Left forelimb (tissue), 1 donor: ENCODE data around the gene CERS5.
"Not testable (repeated sequence)": the region's sequence is repeated elsewhere in the genome, so short reads cannot be mapped to it uniquely, and the experiment has no call there.

Experiments used
- DNase-seq: peaks from one replicate; pipeline ENCODE4 v3.0.0-alpha.2; 2018; ENCODE audit warnings: low spot score

CERS5 gene

DNA sequence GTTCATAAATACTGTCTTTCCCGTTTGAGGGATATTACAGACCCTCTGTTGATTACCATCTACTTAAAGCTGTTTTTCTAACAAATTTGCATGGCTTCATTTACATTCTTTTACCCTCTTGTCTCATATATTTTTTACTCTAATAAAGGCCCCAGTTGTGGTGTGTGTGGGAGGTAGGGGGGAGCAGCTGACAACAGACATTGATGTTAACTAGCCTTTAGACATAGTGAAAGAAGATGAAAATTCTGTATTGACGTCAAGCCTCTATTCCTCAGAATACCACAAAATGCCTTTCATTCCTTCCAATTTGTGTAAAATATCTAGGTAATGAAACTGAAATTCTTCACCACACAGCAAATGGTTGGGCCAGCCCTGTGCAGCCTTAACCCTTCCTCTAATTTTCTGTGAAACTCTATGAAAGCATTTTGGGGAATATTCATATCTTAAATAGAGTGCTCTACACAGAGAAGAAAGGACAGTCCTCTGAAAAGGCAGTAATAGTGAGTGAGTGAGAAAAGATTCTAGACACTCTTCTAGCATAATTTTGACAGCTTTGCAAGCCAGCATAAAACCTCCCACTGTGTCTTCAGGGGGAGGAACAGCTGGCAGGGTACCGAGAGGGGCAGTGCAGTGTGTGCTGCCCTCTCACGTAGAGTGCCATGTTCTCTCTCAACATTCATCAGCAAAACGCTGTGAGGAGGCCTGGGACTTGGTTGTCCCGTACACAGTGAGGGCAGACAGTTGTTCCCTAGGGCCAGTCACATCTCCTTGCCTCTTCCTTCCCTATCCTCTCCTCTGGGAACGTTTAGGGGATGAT, 20.1 kb upstream of the CERS5 start:
- no peak for DNase-seq

DNA sequence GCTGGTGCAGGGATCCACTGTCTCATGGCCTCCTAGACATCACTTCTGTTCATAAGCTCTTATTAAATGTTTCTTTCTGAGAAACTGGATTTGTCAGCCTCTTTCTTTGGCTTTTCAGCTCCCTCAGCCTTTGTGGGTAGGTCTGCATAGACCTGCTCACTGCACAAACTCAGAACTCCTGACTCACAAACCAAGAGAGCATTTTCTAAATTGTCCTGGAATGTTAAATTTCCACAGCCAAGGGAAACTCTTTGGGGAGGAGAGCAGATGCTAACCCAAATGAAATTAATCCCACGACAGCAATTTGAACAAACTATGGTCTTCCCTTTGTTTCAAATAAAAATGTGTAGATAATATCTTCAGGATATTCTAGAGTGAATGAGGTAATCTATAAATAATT, 19.5 kb upstream of the CERS5 start:
- DNase-seq: no peak

DNA sequence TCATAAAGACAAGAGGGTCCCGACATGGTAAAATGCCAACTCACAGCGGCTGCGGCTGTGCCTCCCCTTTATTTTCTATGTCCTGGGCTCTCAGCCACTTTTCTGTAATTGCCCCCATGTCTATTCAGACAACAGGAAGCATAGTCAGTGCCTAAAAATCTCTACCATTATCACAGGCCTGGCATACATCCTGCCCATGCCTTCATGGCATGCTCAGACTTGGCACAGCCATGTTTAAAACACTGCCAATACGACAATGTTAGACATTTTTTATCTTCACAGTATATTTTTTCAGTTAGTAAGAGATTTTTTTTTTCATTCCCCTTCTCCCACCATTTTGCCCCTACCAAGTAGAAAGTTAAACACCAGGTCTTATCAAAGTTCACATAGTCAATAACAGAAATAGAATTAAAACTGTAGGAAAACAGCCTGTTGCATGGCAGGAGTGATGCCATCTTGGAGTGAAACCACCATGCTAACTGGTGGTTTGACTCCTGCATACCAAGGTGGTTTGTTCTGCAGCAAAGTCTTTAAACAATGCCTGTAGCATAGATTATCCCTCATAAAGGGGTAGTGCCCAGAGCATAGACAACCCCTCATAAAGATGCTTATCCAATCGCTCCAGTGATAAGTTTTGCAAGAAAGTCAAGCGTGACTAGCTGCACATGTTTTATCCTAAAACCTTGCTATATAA, 18.9 kb upstream of the CERS5 start:
- no peak for DNase-seq

DNA sequence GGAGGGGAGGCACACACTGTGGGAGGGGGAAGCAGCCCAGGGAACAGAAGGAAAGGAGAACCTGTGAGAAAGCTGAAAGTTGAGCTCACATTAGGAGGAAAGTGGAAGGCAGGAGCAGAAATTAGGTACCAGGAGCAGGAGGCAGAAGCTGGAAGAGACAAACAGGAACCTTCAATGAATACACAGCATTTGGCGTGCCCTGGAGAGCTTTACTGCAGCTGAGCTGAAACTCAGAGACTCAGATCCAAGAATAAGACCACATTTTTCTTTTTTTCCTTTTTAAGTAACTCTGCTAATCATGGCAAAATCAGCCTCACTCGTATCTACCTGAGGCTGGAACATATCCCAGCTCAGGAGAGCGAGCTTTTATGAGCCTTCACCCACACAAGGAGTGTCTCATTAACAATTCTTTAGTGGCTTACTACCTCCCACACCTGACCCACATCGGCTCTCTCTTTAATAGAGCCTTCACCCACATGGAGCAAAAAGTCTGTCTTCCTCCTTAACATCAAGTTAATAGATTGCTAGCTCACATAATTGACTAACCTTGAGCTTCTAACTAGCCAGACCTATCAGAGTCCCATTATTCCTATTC, 18.2 kb upstream of the CERS5 start:
- DNase-seq: no peak

DNA sequence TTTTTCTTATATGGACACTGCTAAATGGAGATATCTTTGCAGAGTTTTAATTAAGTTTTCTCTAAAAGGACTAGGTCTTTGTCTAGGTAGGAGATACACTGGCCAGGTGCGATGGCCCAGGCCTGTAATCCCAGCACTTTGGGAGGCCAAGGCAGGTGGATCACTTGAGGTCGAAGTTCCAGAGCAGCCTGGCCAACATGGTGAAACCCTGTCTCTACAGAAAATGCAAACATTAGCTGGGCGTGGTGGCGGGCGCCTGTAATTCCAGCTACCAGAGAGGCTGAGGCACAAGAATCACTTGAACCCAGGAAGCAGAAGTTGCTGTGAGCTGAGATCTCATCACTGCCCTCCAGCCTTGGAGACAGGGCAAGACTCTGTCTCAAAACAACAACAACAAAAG, 17.1 kb upstream of the CERS5 start:
- no peak for DNase-seq

DNA sequence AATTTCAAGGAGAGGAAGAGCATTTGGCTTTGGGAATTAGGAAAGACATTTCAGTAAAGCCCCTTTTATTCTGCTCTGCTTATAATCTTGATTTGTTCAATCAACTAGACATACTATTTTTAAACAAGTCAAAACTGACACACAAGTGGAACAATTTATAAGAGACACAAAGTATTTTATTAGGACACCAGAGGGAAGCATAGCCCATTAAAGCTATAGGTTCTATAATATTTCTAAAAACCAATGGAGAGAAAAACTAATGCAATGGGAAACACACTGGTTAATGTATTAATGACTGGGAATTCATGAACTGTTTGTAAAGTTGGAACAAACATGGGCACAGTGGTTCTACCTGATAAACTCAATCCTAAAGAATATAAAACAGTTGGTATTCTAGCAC, 15.3 kb upstream of the CERS5 start:
- DNase-seq: no peak

DNA sequence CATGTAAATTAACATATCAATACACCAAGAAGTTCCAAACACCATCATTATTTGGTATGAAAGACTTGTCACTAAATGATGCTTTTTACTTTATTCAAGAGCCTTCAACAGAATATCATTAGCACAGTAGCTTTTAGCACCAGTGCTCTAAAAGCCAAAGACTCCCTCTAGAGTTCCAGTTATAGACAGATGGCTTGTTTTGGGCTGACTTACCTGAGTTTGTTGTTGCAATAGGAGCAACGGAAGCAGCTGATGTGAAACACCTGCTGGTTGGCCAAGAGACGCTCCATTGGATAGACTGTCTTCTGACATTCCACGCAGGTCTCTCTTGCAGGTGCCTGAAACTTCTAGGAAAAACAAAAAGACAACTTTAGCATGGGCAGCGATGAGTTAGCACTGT, 14.5 kb upstream of the CERS5 start:
- DNase-seq: no peak

DNA sequence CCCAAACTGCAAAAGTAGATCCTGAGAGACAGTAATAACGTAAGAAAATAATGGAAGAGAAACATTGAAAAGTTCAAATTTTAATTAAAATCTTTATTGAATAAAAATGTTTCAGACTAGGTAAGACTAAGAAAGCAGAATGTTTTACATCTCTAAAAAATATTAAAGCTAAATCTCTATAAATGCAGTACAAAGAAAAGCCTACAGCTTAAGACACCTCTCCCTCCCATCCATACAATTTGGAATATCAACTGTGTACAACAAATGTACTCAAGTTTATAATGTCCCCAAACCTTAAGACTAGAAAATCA, 8.5 kb upstream of the CERS5 start:
- DNase-seq: no peak

DNA sequence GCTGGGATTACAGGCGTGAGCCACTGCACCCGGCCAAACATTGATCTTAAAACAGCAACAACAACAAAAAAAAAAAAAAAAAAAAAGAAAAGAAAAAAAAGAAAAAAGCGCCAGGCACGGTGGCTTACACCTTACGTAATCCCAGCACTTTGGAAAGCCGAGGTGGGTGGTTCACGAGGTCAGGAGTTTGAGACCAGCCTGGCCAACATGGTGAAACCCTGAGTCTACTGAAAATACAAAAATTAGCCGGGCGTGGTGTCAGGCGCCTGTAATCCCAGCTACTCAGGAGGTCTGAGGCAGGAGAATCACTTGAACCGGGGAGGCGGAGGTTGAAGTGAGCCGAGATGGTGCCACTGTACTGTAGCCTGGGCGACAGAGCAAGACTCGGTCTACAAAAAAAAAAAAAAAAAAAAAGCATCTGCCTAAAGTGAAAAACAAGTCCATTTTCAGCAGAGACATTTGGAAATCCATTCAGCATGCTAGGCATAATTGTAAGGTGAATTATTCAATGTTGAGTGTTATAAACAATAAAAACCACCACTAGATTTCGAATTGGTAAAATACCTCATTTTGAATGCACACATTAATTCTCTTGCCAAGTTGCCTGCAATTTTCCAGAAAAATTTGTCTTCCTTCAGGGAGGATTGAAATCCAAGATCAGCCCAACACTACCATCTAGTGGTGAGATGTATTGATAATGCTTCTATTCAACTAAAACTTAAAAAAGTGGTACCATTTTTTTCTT, 8.0 kb upstream of the CERS5 start:
- no peak for DNase-seq

DNA sequence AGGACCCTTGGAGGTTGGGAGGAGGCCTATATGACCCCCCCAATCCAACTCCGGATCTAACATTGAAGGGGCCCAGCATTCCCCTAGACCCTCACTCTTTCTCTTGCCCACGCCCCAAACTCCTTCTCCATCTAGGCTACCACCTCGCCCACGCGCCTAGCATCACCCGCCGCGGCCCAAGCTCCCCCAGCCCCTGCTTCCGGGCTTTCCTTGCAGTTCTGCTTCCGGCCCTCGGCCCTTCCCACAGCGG, 445 bp downstream of the CERS5 start:
- DNase-seq: no peak

DNA sequence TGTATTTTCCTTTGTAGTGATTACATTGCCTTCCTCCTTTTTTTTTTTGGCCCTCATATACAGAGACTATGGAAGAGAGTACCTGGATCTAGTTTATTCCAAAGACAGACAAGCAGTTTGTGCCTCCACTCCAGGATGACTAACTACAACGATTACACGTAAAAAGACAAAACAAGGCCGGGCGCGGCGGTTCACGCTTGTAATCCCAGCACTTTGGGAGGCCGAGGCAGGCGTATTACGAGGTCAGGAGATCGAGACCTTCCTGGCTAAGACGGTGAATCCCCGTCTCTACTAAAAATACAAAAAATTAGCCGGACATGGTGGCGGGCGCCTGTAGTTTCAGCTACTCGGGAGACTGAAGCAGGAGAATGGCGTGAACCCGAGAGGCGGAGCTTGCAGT, 2.2 kb downstream of the CERS5 start:
- no peak for DNase-seq

DNA sequence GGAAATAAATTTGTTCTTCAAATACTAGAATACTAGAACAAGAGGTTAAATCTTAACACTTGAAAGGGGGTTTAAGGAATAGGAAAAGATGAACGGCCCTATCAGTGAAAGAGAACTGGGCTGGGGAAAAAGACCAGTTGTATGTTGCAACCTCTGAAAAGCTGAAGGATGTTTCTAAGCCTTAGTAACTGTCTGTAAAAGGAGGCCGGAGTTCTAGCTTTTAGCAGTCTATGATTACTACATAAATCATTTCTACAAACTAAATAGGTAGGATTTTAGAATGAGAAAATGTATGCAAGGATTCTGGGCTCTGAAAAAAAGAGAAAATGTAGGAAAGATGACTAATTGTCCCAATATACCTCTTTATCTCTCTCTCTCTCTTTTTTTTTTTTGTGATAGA, 4.9 kb downstream of the CERS5 start:
- no peak for DNase-seq

DNA sequence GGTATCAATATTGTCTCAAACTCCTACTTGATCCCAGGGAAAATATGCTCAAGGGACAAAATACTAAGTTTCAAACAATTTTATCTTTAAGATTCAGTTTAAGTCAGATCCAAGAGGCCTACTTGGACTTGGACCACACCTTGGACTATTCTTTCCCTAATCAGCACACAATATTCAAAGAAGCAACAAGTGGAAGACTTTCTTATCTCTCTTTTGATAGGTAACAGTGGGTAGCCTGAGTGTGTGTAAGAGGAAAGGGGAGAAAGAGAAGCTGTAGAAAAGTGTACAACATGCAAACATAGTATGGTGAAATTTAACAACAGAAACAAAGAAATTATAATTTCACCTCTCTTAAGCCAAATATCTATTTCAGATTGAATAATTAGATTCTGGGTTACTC, 6.5 kb downstream of the CERS5 start:
- DNase-seq: no peak

DNA sequence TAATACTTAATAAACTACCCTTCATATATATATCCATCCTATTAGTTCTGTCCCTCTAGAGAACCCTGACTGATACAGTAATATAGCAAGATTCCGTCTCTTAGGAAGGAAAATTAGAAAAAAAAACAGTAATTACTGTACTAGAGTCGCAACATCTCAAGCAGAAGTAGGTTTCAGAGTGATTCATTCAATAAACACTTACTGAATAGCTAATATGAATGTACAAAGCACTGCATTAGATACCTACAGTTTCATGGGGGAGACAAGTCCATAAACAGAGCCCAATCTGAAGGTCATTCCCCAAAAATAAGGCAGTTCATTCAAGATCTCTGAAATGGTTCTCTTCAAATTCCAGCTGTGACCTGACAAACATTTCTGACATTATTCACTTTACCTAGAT, 9.9 kb downstream of the CERS5 start:
- no peak for DNase-seq

DNA sequence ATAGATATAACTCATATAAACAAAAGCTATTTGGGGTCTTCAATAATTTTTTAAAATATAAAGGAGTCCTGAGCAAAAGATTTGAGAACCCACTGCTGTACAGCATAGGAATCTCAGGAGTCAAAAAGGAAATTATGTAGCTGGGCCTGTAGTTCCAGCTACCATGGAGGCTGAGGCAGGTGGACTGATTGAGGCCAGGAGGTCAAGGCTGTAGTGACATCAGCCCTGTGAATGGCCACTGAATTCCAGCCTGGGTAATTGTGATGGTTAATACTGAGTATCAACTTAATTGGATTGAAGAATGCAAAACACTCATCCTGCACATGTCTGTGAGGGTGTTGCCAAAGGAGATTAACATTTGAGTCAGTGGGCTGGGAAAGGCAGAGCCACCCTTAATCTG, 10.5 kb downstream of the CERS5 start:
- DNase-seq: no peak

DNA sequence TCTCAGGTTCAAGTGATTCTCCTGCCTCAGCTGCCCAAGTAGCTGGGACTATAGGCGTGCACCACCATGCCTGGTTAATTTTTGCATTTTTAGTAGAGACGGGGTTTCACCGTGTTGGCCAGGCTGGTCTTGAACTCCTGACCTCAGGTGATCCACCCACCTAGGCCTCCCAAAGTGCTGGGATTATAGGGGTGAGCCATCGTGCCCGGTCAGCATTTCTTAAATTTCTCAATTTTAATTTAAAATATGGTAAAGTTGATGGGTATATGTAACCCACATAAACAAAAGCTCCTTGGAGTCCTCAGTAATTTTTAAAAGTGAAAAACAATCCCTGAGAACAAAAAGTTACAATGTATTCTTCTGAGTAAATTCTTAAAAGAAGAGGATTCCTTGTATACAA, 12.2 kb downstream of the CERS5 start:
- not testable (repeated sequence) for DNase-seq

DNA sequence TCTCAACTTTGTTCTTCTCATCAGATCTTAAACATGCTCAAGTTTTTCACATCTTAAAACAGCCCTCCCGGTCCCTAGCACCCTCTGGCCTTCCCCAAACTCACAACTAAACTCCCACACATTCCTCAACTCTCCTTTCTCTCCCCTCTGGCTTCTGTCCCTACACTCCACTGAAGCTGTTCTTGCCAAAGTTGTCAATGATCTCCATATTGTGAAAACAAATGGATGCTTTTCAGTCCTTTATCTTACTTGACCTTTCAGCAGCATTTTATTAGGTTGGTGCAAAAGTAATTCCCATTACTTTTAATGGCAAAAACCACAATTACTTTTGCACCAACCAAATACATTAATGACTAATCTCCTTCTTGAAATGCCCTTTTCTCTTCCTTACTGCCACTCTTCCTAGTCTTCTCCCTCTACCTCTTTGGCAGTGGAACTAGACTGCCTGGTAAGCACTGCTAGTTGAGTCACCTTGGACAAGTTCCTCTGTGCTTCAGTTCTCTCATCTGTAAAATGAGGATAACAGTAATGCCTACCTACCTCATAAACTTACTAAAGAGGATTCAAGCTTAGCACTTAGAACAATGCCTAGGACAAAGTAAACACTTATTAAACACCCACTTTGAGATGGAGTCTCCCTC, 16.0 kb downstream of the CERS5 start:
- DNase-seq: no peak

DNA sequence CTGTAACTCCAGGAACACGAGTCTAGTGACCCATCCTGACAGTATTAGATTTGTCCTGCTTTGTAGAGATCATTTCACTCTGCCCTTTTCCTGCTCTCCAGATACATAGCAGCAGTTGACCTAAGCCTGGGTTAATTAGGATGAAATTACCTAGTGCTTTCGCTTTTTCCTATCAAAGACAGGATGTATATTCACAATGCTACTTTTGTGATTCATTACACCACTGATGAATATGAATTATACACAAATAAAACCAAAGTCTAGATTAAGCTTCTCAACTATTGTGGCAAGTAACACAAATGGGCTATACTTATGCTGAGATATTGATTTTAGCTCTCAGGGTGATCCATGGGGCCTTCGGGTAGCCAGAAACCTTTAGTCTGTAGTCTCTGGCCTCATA, 17.9 kb downstream of the CERS5 start:
- no peak for DNase-seq

DNA sequence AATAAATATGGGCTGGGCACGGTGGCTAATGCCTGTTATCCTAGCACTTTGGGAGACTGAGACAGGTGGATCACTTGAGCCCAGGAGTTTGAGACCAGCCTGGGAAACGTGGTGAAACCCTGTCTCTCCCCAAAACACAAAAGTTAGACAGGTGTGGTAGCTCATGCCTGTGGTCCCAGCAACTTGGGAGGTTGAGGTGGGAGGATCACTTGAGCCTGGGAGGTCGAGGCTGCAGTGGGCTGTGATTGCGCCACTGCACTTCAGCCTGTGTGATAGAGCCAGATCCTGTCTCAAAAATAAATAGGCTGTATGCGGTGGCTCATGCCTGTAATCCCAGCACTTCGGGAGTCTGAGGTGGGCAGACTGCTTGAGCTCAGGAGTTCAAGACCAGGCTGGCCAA, 19.2 kb downstream of the CERS5 start:
- not testable (repeated sequence) for DNase-seq

DNA sequence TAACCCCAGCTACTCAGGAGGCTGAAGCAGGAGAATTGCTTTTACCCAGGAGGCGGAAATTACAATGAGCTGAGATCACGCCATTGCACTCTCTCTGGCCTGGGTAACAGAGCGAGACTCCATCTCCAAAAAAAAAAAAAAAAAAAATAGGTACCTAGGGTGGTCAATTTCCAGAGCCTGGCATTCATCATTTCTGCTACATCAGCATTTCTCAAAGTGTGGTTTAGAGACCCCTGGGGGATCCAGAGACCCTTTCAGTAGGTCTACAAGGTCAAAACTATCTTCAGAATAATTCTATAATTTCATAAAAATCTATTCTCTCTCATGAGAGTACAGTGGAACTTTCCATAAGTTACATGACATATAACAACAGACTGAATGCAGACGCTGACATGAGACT, 19.9 kb downstream of the CERS5 start:
- no peak for DNase-seq

DNA sequence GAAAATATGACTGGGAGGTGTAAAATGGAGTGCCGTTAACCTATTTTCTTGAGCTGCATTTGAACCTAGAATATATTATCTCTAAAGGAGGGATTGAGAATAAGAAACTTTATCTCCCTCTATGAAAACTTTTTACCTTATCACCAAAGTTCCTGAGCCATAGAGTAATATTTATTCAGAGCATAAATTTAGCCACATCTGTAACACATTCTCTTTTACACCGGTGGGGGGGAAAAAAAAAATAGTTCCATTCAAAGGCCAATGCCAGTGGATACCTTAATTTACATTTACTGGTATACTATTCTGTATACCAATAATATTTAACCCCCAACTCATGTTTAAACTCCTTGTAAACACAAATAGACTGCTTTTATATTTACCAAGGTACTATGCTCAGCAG, 21.7 kb downstream of the CERS5 start:
- DNase-seq: no peak

DNA sequence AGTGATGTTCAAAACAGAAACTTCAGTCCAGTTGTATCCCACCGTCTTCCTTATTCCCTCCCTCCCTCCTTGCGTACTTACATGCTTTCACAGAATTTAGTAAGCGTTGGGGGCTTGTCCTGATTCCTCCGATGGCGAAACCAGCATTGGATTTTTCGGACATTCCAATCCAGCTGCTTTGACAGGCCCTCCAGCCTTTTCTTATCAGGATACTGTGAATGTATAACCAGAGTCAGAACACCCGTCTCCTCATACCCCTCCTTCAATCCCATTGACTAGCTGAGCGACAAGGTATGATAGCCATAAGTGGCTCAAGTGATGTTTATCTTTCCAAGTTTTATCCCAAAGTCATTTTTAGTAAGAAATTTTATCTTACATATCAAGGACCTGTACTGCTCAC, 24.2 kb downstream of the CERS5 start:
- no peak for DNase-seq
